Measurements from ENCODE around the gene MAGI3.

- TF ChIP-seq, protein P1, sequence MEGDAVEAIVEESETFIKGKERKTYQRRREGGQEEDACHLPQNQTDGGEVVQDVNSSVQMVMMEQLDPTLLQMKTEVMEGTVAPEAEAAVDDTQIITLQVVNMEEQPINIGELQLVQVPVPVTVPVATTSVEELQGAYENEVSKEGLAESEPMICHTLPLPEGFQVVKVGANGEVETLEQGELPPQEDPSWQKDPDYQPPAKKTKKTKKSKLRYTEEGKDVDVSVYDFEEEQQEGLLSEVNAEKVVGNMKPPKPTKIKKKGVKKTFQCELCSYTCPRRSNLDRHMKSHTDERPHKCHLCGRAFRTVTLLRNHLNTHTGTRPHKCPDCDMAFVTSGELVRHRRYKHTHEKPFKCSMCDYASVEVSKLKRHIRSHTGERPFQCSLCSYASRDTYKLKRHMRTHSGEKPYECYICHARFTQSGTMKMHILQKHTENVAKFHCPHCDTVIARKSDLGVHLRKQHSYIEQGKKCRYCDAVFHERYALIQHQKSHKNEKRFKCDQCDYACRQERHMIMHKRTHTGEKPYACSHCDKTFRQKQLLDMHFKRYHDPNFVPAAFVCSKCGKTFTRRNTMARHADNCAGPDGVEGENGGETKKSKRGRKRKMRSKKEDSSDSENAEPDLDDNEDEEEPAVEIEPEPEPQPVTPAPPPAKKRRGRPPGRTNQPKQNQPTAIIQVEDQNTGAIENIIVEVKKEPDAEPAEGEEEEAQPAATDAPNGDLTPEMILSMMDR (conservative IDR thresholded peaks at IDR 0.05 in 1 of 2, IDR thresholded peaks at IDR 0.05 in 1 of 2; ENCODE audit: low read depth in 1 of 2, low read length in 2 of 2) = no peak
- TF ChIP-seq EZH2 (IDR thresholded peaks at IDR 0.05; ENCODE audit: low read length, missing control alignments) = no peak
Measured at GRCh38 chr1:113437554-113438341, 47.4 kb downstream of the MAGI3 start.
